H54 (cell line): ENCODE measurements around the gene RTP5.
"Not testable (repeated sequence)": the region's sequence is repeated elsewhere in the genome, so short reads cannot be mapped to it uniquely, and the experiment has no call there.

Experiments used
- DNase-seq: peaks from one replicate; pipeline ENCODE4 v3.0.0; 2011; ENCODE audit warnings: low spot score, mixed read lengths; ENCODE audit not compliant: insufficient read length
- FAIRE-seq: peaks from 3 replicates; lab custom pipeline; 2011; peaks lifted over from hg19 to GRCh38; lab: Jason Lieb, UNC
- POLR2A ChIP-seq: IDR thresholded peaks from 2 replicates; pipeline ENCODE4 v1.6.1; 2011; ENCODE audit warnings: low read depth, mild to moderate bottlenecking, low read length

The RTP5 gene

DNA sequence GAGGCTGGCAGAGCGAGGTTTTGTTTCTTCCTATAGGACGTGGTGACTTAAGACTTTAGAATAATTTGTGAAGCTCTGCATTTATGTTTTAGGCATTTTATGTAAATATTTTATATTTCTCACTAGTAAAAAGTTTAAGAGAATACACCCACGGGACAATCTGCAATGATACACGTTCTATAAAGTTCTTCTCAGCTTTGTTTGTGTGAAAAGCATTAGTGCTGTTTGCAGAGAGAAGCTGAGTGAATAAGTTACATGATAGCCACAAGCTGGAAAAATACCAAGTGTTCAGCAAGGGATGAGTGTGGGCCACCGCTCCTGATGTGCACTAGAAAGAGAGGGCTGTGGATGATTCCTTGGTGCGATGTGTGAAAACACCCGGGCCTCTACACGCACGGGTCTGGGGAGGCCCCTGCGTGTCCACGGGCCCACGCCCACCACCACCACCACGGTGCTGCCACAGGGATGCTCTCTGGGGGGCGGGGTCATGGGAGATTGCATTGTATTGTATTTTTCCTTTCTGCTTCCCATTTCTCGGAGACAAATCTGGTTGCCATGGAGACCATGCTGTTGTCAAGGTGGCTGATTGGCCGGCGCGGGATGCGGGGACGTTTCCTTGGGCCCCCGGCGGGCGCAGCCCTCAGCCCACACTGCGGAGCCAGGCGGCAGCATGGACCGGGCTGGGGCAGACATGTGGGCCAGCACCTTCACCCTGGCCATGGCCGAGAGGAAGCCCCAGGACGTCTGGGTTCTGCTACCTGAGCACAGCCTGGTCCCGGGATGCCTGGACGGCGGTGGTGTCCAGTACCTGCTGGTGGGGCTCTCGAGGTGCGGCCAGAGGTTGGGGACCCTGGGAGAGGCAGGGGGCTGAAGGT, at the start of gene RTP5:
Gene RTP5 (plus strand): TSS at position 643 of the 875 bp plus-strand sequence. CDS start 28 bp downstream, at position 671.
- no peak for TF ChIP-seq POLR2A
- FAIRE-seq (no peak), DNase-seq (no peak)

GRCh38 chr2:241819947-241820624, 49.4 kb upstream of the RTP5 start:
- DNase-seq, FAIRE-seq: not testable (repeated sequence)

DNA sequence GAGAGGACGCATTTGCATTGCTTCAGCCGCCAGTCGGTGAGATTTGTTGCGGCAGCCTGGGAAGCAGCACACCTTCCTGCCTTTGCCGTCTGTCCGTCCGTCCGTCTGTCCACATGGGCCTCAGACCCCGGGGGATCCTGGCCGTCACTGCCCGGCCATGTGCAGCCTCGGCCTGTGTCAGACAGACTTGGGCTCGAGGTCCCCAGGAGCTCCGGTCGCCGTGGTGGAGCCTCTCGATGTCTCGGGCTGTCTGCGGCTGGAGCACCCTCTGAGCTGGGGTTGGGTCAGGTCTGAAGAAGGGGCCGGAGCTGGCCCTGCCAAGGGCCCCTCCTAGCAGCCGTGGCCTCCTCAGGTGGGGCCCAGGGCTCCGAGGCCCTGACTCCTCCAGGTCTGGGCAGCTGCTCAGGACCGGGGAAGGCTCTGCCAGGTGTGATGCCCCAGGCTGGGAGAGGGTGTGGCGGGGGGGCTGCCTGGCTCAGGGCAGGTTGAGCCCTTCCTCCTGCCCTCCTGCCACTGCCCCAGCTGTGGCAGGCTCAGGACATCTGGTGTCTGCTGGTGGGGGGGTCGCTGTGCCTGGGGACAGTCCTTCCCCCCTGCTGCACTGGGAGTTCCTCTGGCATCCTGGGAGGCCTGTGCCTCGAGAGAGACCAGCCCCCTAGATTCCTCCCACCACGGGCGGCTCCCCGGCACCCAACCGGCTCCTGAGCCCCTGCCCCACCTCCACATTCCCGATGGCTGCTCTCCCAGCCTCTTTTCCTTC, 48.7 kb upstream of the RTP5 start:
- DNase-seq (no peak), FAIRE-seq (no peak)

DNA sequence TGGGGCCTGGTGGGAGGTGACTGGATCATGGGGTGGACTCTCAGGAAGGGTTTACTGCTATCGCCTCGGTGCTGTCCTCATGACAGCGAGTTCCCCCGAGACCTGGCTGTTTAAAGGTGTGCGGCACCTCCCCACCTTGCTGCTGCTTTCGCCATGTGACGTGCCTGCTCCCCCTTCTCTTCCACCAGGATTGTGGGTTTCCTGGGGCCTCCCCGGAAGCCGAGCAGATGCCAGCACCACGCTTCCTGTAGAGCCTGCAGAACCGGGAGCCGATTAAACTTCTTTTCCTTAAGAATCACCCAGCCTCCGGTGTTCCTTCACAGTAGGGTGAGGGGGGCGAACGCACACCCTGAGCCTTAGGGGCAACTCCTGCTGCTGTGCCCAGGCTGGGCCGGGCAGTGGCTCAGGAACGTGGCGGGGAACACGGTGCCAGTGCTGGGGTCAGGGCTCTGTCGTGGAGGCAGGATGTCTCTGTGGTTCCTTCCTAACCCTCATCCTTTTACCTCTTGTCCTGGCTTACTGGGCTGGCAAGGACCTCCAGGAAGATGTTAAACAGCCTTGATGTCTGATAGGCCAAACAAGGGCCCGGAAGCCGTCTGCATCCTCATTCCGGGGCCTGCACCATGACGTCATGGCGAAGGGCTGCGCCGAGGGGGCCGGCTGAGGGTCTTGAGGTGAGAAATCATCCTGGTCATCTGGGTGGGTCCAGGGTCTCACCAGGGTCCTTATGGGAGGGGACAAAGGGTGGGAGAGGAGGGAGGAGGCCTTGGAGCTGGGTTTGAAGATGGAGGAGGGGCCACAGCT, 47.9 kb upstream of the RTP5 start:
- FAIRE-seq (no peak), DNase-seq (no peak)
- no peak for TF ChIP-seq POLR2A

More for the DNA sequence above, 48.7 kb upstream of the RTP5 start:
- TF ChIP-seq POLR2A: no peak

DNA sequence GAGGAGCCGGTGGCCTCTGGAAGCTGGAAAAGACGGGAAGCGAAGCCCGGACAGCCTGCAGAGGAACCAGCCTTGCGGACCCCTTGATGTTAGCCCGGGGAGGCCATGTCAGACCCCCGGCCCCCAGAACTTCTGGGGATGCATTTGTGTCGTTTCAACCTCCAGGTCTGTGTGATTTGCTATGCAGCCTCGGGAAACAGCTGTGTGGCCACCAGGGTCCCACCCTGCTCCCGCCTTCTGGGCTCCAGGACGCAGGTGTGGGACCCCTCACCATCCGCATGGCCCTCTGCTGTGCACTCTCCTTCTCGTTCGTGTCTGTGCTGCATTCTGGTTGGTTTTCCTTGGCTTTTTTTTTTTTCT, 47.3 kb upstream of the RTP5 start:
- no peak for TF ChIP-seq POLR2A
- no peak for FAIRE-seq
- no peak for DNase-seq

DNA sequence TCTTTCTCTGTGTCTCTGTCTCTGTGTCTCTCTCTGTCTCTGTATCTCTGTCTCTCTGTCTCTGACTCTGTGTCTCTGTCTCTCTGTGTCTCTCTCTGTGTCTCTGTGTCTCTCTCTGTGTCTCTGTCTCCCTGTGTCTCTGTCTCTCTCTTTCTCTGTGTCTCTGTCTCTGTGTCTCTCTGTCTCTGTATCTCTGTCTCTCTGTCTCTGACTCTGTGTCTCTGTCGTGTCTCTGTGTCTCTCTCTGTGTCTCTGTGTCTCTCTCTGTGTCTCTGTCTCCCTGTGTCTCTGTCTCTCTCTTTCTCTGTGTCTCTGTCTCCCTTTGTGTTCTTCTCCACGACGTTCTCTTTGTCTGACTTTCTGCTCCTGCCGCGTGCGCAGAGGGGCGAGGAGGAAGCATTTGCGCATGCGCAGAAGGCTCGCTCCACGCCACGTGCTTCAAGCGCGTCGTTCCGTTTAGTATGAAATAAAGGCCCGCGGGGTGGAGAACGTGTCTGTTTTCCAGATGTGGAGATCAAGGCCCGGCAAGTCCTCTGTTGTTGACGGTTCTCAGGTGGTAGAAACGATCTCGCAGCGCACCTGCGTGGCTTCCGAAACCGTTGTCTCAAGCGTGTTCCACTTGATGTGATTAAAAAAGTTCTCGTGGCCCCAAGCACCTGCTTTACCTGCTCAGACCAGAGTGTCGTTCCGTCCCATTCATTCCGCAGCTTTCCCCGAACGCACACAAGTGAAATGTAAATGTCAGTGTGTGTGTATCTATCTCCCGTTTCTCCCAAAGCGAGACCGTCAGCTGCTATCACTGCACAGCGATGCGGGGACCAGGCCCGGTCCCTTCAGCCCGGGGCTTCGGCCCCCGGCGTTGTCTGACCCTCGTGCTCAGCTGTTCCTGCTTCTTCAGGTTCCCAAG, 45.7 kb upstream of the RTP5 start:
- not testable (repeated sequence) for FAIRE-seq, DNase-seq

GRCh38 chr2:241827394-241827793, 42.1 kb upstream of the RTP5 start:
- TF ChIP-seq POLR2A: no peak

DNA sequence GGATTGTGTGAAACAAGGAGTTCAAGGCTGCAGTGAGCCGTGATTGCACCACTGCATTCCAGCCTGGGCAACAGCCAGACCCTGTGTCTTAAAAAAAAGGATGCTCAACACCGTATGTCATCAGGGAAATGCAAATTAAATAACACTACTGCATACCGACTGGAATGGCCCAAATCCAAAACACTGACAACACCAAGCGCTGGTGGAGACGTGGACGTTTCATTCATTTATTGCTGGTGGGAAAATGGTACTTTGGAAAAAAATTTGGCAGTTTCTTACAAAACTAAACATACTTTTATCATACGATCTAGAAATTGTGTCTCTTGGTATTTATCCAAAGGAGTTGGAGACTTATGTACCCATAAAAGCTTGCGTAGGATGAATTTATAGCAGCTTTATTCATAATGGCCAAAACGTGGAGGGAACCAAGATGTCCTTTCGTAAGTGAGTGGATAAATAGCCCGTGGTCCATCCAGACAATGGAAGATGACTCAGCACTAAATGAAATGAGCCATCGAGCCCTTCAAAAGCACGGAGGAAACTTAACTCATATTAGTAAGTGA, 36.3 kb upstream of the RTP5 start:
- DNase-seq: no peak
- no peak for TF ChIP-seq POLR2A
- FAIRE-seq: no peak

More at GRCh38 chr2:241827394-241827793, 42.1 kb upstream of the RTP5 start:
- FAIRE-seq: no peak
- no peak for DNase-seq

DNA sequence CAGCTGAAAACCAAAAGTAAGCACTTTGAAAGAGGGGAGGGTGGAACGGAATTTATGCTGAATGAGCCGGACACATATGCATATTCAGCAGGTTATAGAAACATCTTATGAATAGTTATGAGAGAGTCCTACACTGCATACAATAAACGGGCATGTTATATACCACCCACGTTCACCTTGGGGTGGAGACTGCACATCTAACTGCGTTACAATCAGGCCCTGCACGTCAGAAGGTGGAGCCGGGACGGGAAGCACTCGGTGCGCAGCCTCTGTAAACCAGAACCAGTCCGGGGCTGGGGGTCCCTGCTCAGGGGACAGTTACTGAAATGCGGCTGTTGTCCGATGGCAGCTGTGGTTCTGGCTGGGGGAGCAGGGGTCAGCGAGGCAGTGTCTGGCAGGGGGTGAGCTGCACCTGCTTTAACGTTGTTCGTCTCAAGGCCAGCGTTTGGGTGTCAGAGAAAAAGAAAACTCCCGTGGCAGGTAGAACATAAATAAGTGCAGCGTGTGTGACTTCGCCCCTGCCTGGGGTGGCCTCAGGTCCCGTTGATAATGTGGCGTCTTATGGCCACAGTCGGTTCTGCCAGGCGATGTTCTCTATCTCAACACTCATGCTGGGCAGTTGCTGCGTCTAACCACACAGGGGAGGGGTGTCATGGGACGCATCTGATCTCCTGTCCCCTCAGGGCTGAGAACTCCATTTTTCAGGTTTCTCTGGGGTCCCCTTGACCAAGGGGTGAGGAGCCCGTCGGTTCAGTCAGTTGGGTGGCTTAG, 35.6 kb upstream of the RTP5 start:
- not testable (repeated sequence) for FAIRE-seq, DNase-seq

DNA sequence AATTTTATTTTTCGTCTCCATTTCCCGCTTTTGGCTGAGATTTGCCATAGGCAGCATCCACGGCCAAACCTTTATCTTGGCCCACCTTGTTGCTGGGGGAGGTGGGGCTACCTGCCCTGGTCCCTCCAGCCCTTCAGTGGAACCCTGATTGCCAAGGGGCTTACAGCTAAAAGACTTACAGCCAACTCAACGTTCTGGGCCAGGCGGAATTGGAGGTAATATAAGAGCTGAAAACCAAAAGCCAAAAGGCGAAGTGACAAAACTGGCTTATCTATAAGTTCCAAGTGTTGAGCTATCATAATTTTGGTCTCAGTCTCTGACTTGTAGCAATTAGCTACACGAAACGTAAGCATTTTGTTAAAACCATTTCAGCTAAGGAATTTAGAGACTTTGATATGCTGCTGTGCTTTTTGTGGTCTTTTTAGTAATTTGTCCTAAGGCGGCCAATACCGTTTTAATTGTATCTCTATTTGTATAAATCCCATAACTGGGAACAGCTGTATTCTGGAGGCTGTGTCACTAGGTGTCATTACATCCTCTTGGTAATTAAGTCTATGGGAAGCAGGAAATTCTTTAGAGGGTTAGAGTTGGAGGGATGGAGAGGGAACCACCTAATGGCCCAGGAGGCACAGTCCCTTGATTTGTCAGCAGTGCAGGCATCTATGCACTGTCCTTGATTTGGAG, 34.9 kb upstream of the RTP5 start:
- TF ChIP-seq POLR2A: no peak
- FAIRE-seq (no peak), DNase-seq (no peak)

GRCh38 chr2:241835611-241836010, 33.9 kb upstream of the RTP5 start:
- DNase-seq (no peak), FAIRE-seq (no peak)
- TF ChIP-seq POLR2A: no peak
